Effector memory CD4-positive, alpha-beta T cell (primary cell): ENCODE results near the gene AATF.

Experiments
- DNase-seq, 3 donors: peaks; one replicate each; pipeline ENCODE4 v3.0.0-alpha.2; 2020
- H3K27ac ChIP-seq: 2 replicates; pipeline ENCODE4 v1.7.0; 2013; ENCODE audit warnings: mild to moderate bottlenecking, low read length, moderate library complexity; ENCODE audit not compliant: insufficient read depth, poor library complexity, severe bottlenecking
- H3K27me3 ChIP-seq: replicated peaks from 2 replicates; pipeline ENCODE4 v1.7.0; 2013; ENCODE audit warnings: mild to moderate bottlenecking, low read length; ENCODE audit not compliant: insufficient read depth, control insufficient read depth, poor library complexity, severe bottlenecking
- H3K36me3 ChIP-seq: 2 replicates; pipeline ENCODE4 v1.7.0; 2013; ENCODE audit warnings: mild to moderate bottlenecking, low read length, moderate library complexity; ENCODE audit not compliant: control insufficient read depth, insufficient read depth
- H3K4me1 ChIP-seq: 2 replicates; pipeline ENCODE4 v1.7.0; 2013; ENCODE audit warnings: low read length, mild to moderate bottlenecking; ENCODE audit not compliant: control insufficient read depth, insufficient read depth, poor library complexity, severe bottlenecking
- H3K4me3 ChIP-seq: 2 replicates; pipeline ENCODE4 v1.7.0; 2013; ENCODE audit warnings: low read length, low read depth, mild to moderate bottlenecking; ENCODE audit not compliant: insufficient read depth, poor library complexity, severe bottlenecking
- H3K9me3 ChIP-seq: 2 replicates; pipeline ENCODE4 v1.7.0; 2013; ENCODE audit warnings: mild to moderate bottlenecking, low read length, moderate library complexity; ENCODE audit not compliant: control insufficient read depth

AATF gene

DNA sequence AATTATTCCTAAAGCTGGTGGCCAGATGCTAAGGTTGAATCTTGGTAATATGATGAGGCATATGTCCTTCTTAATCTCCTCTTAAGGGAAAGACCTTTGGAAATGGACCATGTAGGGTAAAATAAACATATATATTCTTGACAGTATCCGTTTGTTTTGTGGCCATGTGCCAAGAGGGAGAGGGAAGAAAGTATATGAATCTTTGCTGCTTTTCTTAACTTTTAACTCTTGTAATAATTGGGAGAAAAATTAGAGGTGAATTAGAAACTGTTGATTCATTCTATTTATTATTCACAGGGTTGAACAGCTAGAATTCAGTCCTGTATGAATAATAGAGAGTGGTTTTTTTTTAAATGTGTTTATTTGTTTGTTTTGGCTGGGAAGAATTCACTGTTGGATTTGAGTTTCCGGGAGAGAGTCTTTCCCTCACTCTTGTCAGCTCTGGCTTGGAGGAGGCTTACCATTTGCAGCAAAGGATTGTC is 31.6 kb downstream of the AATF start:
- DNase-seq: no peak
- Histone ChIP-seq H3K27ac (no peak overlapping the region), H3K9me3 (no peaks in the 10 kb centered on the region), H3K27me3 (no peaks in the 10 kb centered on the region), H3K4me1 (no peaks in the 10 kb centered on the region), H3K4me3 (no peak overlapping the region), H3K36me3 (no peaks in the 10 kb centered on the region)

DNA sequence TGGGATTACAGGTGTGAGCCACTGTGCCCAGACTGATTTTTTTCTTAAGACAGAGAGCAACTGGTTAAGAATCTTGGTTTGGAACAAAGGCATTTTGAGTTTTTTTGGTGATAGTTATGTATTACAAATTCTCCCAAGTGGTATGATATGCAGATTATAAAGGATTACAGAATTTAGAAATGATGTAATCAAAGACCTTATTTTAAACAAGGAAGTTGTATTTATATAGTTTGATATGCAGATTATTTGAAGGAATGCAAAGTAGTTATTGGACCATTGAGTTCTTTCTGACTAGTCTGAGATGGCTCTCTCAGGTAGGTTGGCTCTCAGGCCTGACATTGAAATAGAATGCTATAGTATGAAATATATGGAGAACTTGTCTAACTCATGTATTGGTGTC is 34.9 kb downstream of the AATF start:
- no peaks in the 10 kb centered on the region for H3K27me3 ChIP-seq
- no peaks in the 10 kb centered on the region for H3K9me3 ChIP-seq
- H3K4me1 ChIP-seq: no peaks in the 10 kb centered on the region
- DNase-seq: no peak
- H3K4me3 ChIP-seq: no peak overlapping the region
- H3K36me3 ChIP-seq: peaks cover 27% of the 10 kb centered on the region
- H3K27ac ChIP-seq: no peak overlapping the region

DNA sequence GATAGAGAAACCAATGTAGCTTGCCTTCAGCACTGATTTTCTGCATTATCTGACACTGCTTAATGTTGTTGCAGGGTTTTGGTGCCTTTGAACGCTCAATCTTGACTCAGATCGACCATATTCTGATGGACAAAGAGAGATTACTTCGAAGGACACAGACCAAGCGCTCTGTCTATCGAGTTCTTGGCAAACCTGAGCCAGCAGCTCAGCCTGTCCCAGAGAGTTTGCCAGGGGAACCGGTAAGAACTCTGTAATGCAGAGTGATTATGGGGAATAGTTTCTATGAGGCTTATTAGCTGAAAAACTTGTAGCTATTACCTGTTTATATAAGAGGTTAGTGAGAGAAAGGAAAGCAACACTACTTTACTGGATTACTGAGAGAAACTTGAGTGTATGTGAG is 40.4 kb downstream of the AATF start:
- DNase-seq: no peak
- H3K36me3 ChIP-seq: peaks cover 55% of the 10 kb centered on the region
- H3K9me3 ChIP-seq: no peaks in the 10 kb centered on the region
- H3K4me3 ChIP-seq: no peak overlapping the region
- H3K27ac ChIP-seq: no peak overlapping the region
- no peaks in the 10 kb centered on the region for H3K4me1 ChIP-seq
- H3K27me3 ChIP-seq: no peaks in the 10 kb centered on the region

DNA sequence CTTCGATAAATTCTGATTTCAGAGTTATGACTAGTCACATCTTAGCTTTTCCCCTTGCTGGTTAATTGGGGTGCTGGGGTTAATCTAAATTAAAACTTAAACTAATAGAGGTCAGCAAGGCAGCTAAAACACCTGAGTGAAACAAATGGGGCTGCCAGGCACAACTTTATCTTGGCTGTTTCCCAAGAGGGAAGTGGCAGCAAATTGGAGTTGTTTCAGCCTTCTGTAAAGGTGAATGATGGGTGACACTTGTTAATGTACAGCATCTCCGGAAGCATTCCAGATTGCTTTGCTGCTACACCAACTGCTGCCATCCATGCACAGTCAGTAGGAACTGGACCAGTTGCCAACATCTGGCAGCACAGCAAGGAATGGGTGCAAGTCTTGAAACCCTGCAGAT is 43.9 kb downstream of the AATF start:
- H3K9me3 ChIP-seq: no peaks in the 10 kb centered on the region
- peaks cover 60% of the 10 kb centered on the region for H3K36me3 ChIP-seq
- no peak overlapping the region for H3K27ac ChIP-seq
- H3K4me1 ChIP-seq: no peaks in the 10 kb centered on the region
- no peak for DNase-seq
- no peaks in the 10 kb centered on the region for H3K27me3 ChIP-seq
- no peak overlapping the region for H3K4me3 ChIP-seq

DNA sequence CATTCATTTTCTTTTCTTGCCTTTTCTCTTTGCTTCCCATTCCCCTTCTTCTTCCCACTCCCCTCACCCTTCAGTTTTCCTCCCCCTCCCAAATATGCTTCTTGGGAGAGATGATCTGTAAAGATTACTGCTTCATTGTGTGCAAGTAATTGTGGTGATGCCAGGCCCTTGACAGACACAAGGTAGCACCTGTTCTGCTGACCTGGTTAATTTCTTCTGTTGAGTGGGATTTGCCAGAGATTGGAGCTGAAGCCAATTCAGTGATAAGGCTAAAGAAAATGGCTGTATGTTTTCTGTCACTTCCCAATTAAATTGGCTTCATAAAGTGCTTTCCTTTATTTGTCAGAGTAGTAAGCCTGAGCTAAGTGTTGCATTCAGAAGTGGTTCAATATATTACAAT is 44.5 kb downstream of the AATF start:
- no peak for DNase-seq
- H3K9me3 ChIP-seq: no peaks in the 10 kb centered on the region
- H3K36me3 ChIP-seq: peaks cover 59% of the 10 kb centered on the region
- H3K27me3 ChIP-seq: no peaks in the 10 kb centered on the region
- H3K27ac ChIP-seq: no peak overlapping the region
- no peak overlapping the region for H3K4me3 ChIP-seq
- no peaks in the 10 kb centered on the region for H3K4me1 ChIP-seq

DNA sequence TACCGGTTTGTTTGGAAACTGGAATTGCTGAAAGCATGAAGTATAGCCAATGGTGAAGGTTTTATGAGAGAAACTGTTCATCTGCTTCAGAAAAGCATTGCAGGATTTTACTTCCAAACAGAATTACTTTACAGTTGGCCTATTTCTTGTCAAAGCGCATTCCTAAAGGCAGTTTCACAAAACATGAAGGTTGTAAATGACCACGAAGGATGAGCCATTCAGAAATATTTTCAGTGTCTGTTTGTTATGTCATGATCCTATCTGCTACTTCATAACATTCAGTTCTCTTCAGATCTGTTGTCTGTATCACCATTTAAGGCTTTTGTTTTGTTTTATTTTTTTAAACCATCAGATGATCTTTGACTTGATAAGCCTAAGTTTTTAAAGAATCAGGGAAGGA is 45.7 kb downstream of the AATF start:
- peaks cover 54% of the 10 kb centered on the region for H3K36me3 ChIP-seq

DNA sequence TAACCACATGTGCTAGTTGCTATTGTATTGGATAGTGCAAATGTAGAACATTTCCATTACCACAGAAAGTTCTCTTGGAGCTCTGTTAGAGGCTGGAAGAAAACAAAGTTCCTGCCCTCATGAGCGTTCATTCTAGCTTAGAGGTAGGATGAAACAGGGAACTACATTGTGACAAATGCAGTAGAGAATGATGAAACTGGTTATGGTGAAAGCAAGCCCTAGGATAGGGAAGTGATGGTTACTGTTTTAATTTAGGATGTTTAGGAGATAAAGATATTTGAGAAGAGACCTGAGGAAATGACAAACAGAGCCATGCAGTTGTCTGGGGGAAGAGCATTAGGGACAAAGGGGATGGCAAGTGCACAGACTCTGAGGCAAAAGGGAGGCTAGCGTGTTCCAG is 50.7 kb downstream of the AATF start:
- no peak overlapping the region for H3K4me3 ChIP-seq
- H3K27me3 ChIP-seq: no peaks in the 10 kb centered on the region
- no peak for DNase-seq
- no peak overlapping the region for H3K27ac ChIP-seq
- H3K4me1 ChIP-seq: no peaks in the 10 kb centered on the region
- H3K36me3 ChIP-seq: peaks cover 41% of the 10 kb centered on the region
- no peaks in the 10 kb centered on the region for H3K9me3 ChIP-seq

More for the DNA sequence above, 45.7 kb downstream of the AATF start:
- Histone ChIP-seq H3K27ac (no peak overlapping the region), H3K27me3 (no peaks in the 10 kb centered on the region), H3K4me1 (no peaks in the 10 kb centered on the region), H3K9me3 (no peaks in the 10 kb centered on the region), H3K4me3 (no peak overlapping the region)
- no peak for DNase-seq

DNA sequence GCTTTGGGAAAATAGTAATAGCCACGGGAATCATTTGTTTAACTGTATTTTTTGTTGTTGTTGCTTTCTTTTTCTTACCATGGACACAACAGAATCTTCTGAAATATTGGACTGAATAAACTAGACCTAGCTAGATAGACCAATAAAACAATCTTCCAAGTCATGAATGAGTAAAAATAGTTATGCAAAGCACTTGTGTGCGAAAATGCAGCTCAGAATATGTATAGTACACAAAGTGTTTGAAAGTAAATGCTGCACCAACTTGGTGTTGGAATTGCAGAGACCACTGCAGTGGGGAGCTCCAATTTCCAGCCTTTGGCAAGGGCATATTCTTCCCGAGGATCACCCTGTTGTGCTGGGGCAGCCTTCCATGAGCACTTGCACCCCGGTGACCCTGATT is 68.0 kb downstream of the AATF start:
- Histone ChIP-seq H3K9me3 (no peaks in the 10 kb centered on the region), H3K4me1 (no peaks in the 10 kb centered on the region), H3K27ac (no peak overlapping the region), H3K4me3 (no peak overlapping the region), H3K27me3 (no peaks in the 10 kb centered on the region), H3K36me3 (peaks cover 8% of the 10 kb centered on the region)
- DNase-seq: no peak

DNA sequence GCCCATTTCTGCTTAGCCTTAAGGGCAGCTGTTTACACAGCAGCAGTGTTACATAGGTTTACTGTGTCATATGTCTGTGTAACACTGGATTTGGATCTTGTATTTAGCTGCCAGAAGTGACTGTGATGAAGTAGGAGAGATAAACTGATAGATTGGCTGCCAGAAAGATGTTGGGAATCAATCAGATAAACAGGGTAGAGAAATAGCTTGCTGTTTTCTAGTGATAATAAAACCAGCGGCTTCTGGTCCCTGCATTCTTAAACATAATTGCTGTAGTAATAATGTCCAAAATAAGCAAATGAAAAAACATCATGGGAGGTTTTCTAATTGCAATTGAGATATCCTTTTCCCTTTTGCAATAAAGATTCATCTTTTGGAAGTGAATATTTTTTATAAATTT is 68.7 kb downstream of the AATF start:
- Histone ChIP-seq H3K27ac (no peak overlapping the region), H3K27me3 (no peaks in the 10 kb centered on the region), H3K36me3 (peaks cover 8% of the 10 kb centered on the region), H3K9me3 (no peaks in the 10 kb centered on the region), H3K4me3 (no peak overlapping the region), H3K4me1 (no peaks in the 10 kb centered on the region)
- DNase-seq: no peak

DNA sequence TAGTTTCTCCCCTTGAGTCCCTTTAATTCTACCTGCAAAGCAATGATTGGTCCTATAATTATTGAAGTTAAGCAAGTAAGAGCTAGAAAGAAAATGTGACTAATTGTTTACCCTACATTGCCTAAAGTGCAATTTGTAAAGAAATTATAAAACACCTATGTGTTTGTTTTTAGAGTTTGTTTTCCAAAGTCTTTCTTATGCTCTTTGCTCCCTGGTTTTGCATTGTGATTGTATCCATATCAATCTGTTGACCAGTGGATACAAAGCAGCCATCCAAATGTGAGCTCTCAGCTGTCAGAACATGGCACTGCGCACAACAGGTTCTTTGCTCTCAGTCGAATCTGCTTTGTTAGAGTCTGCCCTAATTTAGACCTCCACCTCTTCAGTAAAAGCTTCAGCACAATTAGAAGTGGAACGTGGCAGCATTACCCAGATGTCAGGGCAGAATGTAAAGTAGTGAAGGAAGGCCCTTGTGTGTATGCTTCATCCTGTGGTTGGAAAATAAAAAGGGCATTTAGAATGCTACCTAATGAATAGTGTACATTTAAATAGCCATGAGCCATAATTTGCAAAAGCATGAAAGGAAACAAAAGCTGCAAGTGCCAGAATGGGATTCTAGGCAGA is 70.5 kb downstream of the AATF start:
- no peaks in the 10 kb centered on the region for H3K27me3 ChIP-seq
- no peaks in the 10 kb centered on the region for H3K9me3 ChIP-seq
- H3K36me3 ChIP-seq: peaks cover 8% of the 10 kb centered on the region
- H3K4me1 ChIP-seq: no peaks in the 10 kb centered on the region
- DNase-seq: no peak
- no peak overlapping the region for H3K27ac ChIP-seq
- no peak overlapping the region for H3K4me3 ChIP-seq
